Natural killer cell (primary cell): ENCODE data around the gene PRXL2B. TPM values are rescaled to one million over a fixed set of nuclear protein-coding genes. Genes with fewer than 3 reads are reported as not detected.

ENCODE experiments used
- ATAC-seq, 3 donors: fragments of 150-1000 bp in 2 of 3; fragments of 200-7000 bp in 1 of 3; cut with Tn5 transposase; 1 replicate in 1 of 3; 2 replicates in 2 of 3; pipeline ENCODE4 v1.10.0; 2021; ENCODE audit warnings: mild to moderate bottlenecking in 2 of 3, moderate library complexity in 2 of 3
- DNase-seq, 2 donors: peaks; one replicate each; pipeline versions ENCODE4 v3.0.0 to v3.0.0-alpha.2; 2013 to 2021; ENCODE audit warnings: mixed read lengths in 1 of 2
- H3K27ac ChIP-seq: one replicate; pipeline ENCODE4 v1.5.1; 2013; ENCODE audit warnings: mild to moderate bottlenecking, low read length
- H3K27me3 ChIP-seq: one replicate; pipeline ENCODE4 v1.6.1; 2013; ENCODE audit warnings: low read length; ENCODE audit not compliant: control insufficient read depth, insufficient read depth
- H3K36me3 ChIP-seq: one replicate; pipeline ENCODE4 v1.6.1; 2013; ENCODE audit warnings: low read length; ENCODE audit not compliant: control insufficient read depth, insufficient read depth
- H3K4me1 ChIP-seq: one replicate; pipeline ENCODE4 v1.6.1; 2013; ENCODE audit warnings: low read length; ENCODE audit not compliant: control insufficient read depth, insufficient read depth
- H3K4me3 ChIP-seq: one replicate; pipeline ENCODE4 v1.5.1; 2013; ENCODE audit warnings: low read length
- H3K9me3 ChIP-seq: one replicate; pipeline ENCODE4 v1.6.1; 2013; ENCODE audit warnings: low read length; ENCODE audit not compliant: control insufficient read depth, insufficient read depth
- H3K27ac Mint-ChIP-seq, 2 donors: one replicate each; pipeline ENCODE4 v1.8.0; 2022; ENCODE audit warnings: mild to moderate bottlenecking in 2 of 2, mixed read lengths in 2 of 2, moderate library complexity in 1 of 2
- H3K27me3 Mint-ChIP-seq, 2 donors: one replicate each; pipeline ENCODE4 v1.8.0; 2022; ENCODE audit warnings: low read depth in 2 of 2, mixed read lengths in 2 of 2
- H3K36me3 Mint-ChIP-seq: one replicate; pipeline ENCODE4 v1.8.0; 2022; ENCODE audit warnings: mixed read lengths
- H3K4me1 Mint-ChIP-seq, 2 donors: one replicate each; pipeline ENCODE4 v1.8.0; 2022; ENCODE audit warnings: mixed read lengths in 2 of 2
- H3K4me3 Mint-ChIP-seq: one replicate; pipeline ENCODE4 v1.8.0; 2022; ENCODE audit warnings: mild to moderate bottlenecking, moderate library complexity, mixed read lengths
- H3K9me3 Mint-ChIP-seq, 2 donors: one replicate each; pipeline ENCODE4 v1.8.0; 2022; ENCODE audit warnings: mixed read lengths in 2 of 2
- CTCF ChIP-seq: fragments of 200-600 bp; IDR thresholded peaks from one replicate; pipeline ENCODE4 v1.8.0; 2022; ENCODE audit warnings: antibody characterized with exemption
- WGBS: methylation state at CpG from one replicate; pipeline ENCODE4 v1.1.7; 2013; ENCODE audit warnings: missing lambda C conversion rate; ENCODE audit not compliant: insufficient coverage; 5-methylcytosine and 5-hydroxymethylcytosine counted together
- intact Hi-C: fragments of 100-400 bp; cut with micrococcal nuclease; formaldehyde crosslinking; loops from one replicate; pipeline ENCODE4 v1.14.2; 2022
- total RNA-seq, 4 donors: library from RNA; stranded (reverse); fragments of 120-200 nt in 1 of 4; gene quantifications; one replicate each; pipeline versions ENCODE4 v1.2.3 to v1.2.4, GENCODE V29; 2013 to 2022

Gene PRXL2B
- total RNA-seq, 3 donors from 2014 or later (not counting 1 experiment from before 2014, with no cell fraction given) = 11.3 to 15.1 (median 11.6) TPM

GRCh38 chr1:2630498-2631135, 44.0 kb downstream of the PRXL2B start:
- 93% methylated on average over 35 of the region's 35 CpGs for WGBS
- peaks cover 5% of the 10 kb centered on the region for H3K4me1 ChIP-seq
- DNase-seq (no peak), ATAC-seq (peak in 1 of 3 donors; percentile 36)
- H3K36me3 ChIP-seq = no peaks in the 10 kb centered on the region
- no peak overlapping the region for H3K4me3 ChIP-seq
- intact Hi-C loops = no loop called here
- no peak for TF ChIP-seq CTCF
- no peak overlapping the region for H3K4me3 Mint-ChIP-seq
- no peak overlapping the region for H3K27ac Mint-ChIP-seq
- no peak overlapping the region for H3K27ac ChIP-seq
- no peaks in the 10 kb centered on the region for H3K9me3 Mint-ChIP-seq
- no peaks in the 10 kb centered on the region for H3K9me3 ChIP-seq
- H3K36me3 Mint-ChIP-seq = no peaks in the 10 kb centered on the region
- peaks cover 23% of the 10 kb centered on the region for H3K27me3 ChIP-seq
- H3K27me3 Mint-ChIP-seq = peaks cover 21 to 30% of the 10 kb centered on the region in 2 donors
- no peaks in the 10 kb centered on the region for H3K4me1 Mint-ChIP-seq

DNA sequence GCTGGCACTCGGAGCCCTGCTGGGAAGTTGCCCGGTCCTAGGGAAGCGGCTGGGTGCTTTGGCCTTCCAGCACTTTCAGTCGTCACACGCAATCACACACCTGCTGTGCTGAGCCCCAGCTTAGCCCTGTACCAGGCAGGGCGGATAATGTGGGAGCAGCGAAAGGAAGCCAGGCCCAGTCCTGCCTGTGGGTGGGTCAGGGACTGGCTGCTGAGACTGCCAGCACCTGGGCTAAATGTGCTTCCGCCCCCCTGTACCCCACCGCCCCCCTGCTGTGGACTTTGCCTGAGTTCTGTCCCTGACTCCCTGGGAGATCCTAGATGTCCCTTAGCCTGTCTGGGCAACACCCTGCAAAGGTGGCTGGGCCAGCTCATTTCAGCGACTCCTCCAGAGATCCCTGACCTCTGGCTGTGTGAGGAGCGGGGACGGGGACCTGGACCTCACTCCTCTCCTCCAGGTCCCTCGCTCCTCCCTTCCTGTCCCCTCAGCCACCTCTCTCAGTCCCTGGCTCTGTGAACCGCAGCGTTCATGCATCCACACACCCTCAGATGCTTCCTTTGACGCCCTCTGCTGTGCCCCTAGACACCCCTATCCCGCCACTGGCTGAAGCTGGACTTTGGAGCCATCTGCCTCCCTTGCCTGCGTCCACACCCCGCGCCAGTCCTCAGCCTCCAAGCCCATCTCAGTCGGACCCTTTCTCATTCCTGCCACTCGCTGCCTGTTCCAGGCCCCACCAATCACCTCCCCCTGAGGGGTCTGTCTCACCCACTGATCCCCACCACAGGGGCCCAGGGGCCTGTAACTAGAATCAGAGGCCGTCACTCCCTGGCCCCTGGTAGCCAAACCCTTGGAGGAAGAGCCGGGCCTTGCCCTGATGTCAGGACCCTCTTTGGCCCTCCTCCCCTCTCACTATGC, 44.8 kb downstream of the PRXL2B start:
- 89% methylated on average over 24 of the region's 24 CpGs for WGBS
- intact Hi-C loops = no loop called here
- Mint-ChIP-seq H3K4me1 (no peaks in the 10 kb centered on the region), H3K27ac (no peak overlapping the region), H3K36me3 (no peaks in the 10 kb centered on the region), H3K27me3 (peaks cover 14 to 23% of the 10 kb centered on the region in 2 donors), H3K4me3 (no peak overlapping the region), H3K9me3 (no peaks in the 10 kb centered on the region)
- H3K4me3 ChIP-seq = no peak overlapping the region
- no peak overlapping the region for H3K27ac ChIP-seq
- H3K4me1 ChIP-seq = peaks cover 5% of the 10 kb centered on the region
- H3K27me3 ChIP-seq = peaks cover 19% of the 10 kb centered on the region
- no peaks in the 10 kb centered on the region for H3K9me3 ChIP-seq
- no peaks in the 10 kb centered on the region for H3K36me3 ChIP-seq
- no peak for TF ChIP-seq CTCF
- DNase-seq = no peak
- ATAC-seq = no peak

DNA sequence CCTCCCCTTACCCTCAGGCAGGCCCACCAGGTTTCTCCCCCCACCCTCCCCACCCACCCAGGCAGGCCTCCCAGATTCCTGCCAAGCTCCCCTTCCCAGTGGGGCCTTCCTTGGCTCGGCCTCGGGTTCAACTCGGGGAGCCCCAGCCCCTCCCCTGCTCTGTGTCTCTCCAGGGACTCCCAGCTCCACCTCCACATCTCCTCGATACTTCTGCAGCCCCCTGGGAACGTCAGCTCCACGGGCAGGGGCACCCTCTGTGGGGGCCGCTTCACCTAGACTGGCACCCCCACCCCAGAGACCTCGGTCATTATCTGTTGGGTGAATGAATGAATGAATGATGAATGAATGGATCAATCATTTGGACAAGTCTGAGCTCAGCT, 45.5 kb downstream of the PRXL2B start:
- intact Hi-C loops = no loop called here
- H3K9me3 ChIP-seq = peaks cover 5% of the 10 kb centered on the region
- no peak overlapping the region for H3K27ac ChIP-seq
- TF ChIP-seq CTCF = no peak
- Mint-ChIP-seq H3K4me3 (no peak overlapping the region), H3K4me1 (no peaks in the 10 kb centered on the region), H3K36me3 (no peaks in the 10 kb centered on the region), H3K27me3 (peaks cover 7 to 18% of the 10 kb centered on the region in 2 donors), H3K9me3 (no peaks in the 10 kb centered on the region), H3K27ac (no peak overlapping the region)
- peaks cover 17% of the 10 kb centered on the region for H3K27me3 ChIP-seq
- peaks cover 5% of the 10 kb centered on the region for H3K4me1 ChIP-seq
- no peak for ATAC-seq
- no peak overlapping the region for H3K4me3 ChIP-seq
- 64% methylated on average over 7 of the region's 8 CpGs for WGBS
- no peaks in the 10 kb centered on the region for H3K36me3 ChIP-seq
- DNase-seq = no peak
